ENCODE measurements around the gene CBLC.
A peak's percentile ranks its signal among the peaks of the same experiment; 100 is the strongest.

The CBLC gene

DNA sequence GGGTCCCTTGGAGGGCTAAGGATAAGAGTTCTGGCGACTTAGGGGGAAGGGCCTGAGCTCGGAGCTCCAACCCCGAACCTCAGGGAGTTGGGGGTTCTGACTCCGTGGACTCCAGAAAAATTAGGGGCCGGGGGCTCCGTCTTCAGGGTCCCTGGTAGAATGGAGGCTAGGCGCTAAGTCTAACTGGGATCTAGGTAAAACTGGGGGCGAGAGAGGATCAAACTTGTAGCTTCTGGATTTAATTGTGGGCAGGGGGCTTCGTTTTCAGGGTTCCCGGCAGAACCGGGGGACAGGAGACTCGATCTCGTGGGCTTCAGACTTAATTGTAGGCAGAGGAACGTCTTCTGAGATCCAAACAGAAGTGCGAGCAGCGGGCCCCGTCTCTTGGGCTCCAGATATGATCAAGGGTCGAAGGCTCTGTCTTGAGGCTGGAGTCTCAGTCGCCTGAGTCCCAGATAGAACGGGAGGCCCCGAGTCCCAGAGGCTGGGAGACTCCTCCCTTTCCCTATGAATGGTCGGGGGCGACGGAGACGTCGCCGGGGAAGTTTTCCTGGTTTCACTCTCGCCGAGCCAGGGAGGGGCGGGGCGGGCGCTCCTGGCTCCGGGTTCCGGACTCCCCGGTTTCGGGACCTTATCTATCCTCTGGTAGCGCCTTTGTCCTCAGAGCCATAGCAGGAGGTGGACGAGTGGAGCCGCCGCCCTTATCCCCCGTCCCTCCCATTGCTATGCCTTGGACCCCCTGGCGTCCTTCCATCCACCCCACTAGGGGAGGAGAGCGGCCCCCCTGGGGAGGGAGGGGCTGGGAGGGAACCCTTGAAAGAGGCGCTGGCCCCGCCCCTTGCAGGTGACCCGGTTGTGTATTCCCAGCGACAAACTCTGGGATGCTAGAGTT lies 69.7 kb downstream of the CBLC start:
- Histone ChIP-seq H3K36me3 (replicated peaks; ENCODE audit: insufficient read depth, low read length) (no peaks in the 10 kb centered on the region), H2AFZ (ENCODE audit: low read length) (no peak overlapping the region), H3K9ac (ENCODE audit: low read length) (no peak overlapping the region), H3K79me2 (ENCODE audit: low read length) (no peaks in the 10 kb centered on the region), H3K9me2 (replicated peaks; ENCODE audit: insufficient read depth, low read length) (no peaks in the 10 kb centered on the region), H3K27ac (ENCODE audit: low read length) (no peak overlapping the region), H3K4me2 (ENCODE audit: low read depth, low read length) (peak overlapping the region; percentile 98; the same call in 1 of the 2 replicates), H3K9me3 (replicated peaks; ENCODE audit: insufficient read depth, low read length) (no peaks in the 10 kb centered on the region), H3F3A (ENCODE audit: insufficient read depth, low read length) (no peaks in the 10 kb centered on the region; the same call in 1 of the 2 replicates), H3K4me3 (ENCODE audit: low read length) (no peak overlapping the region; the same call in 1 of the 2 replicates), H3K4me1 (ENCODE audit: low read length) (peaks cover 17% of the 10 kb centered on the region), H4K20me1 (ENCODE audit: insufficient read depth, low read length) (no peaks in the 10 kb centered on the region), H3K27me3 (replicated peaks; ENCODE audit: insufficient read depth, low read length) (peaks cover 60% of the 10 kb centered on the region)
- DNase-seq: no peak
- TF ChIP-seq, protein P1, sequence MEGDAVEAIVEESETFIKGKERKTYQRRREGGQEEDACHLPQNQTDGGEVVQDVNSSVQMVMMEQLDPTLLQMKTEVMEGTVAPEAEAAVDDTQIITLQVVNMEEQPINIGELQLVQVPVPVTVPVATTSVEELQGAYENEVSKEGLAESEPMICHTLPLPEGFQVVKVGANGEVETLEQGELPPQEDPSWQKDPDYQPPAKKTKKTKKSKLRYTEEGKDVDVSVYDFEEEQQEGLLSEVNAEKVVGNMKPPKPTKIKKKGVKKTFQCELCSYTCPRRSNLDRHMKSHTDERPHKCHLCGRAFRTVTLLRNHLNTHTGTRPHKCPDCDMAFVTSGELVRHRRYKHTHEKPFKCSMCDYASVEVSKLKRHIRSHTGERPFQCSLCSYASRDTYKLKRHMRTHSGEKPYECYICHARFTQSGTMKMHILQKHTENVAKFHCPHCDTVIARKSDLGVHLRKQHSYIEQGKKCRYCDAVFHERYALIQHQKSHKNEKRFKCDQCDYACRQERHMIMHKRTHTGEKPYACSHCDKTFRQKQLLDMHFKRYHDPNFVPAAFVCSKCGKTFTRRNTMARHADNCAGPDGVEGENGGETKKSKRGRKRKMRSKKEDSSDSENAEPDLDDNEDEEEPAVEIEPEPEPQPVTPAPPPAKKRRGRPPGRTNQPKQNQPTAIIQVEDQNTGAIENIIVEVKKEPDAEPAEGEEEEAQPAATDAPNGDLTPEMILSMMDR (IDR thresholded peaks at IDR 0.05; ENCODE audit: low read length): no peak
- TF ChIP-seq EZH2phosphoT487 (IDR thresholded peaks at IDR 0.05; ENCODE audit: low read length) (no peak), EZH2 (optimal IDR thresholded peaks at IDR 0.05; ENCODE audit: low read depth, low read length) (no peak)

GRCh38 chr19:44848036-44848811 lies 70.5 kb downstream of the CBLC start:
- Histone ChIP-seq H3K4me3 (ENCODE audit: low read length) (no peak overlapping the region), H3K4me2 (ENCODE audit: low read depth, low read length) (peak overlapping the region; percentile 98; the same call in 1 of the 2 replicates), H3K27me3 (replicated peaks; ENCODE audit: insufficient read depth, low read length) (peaks cover 68% of the 10 kb centered on the region), H3F3A (ENCODE audit: insufficient read depth, low read length) (no peaks in the 10 kb centered on the region; the same call in 1 of the 2 replicates), H4K20me1 (ENCODE audit: insufficient read depth, low read length) (no peaks in the 10 kb centered on the region), H2AFZ (ENCODE audit: low read length) (no peak overlapping the region), H3K36me3 (replicated peaks; ENCODE audit: insufficient read depth, low read length) (no peaks in the 10 kb centered on the region), H3K4me1 (ENCODE audit: low read length) (peaks cover 17% of the 10 kb centered on the region), H3K9me2 (replicated peaks; ENCODE audit: insufficient read depth, low read length) (no peaks in the 10 kb centered on the region), H3K9me3 (replicated peaks; ENCODE audit: insufficient read depth, low read length) (no peaks in the 10 kb centered on the region), H3K9ac (ENCODE audit: low read length) (no peak overlapping the region), H3K79me2 (ENCODE audit: low read length) (no peaks in the 10 kb centered on the region), H3K27ac (ENCODE audit: low read length) (no peak overlapping the region)
- TF ChIP-seq EZH2 (optimal IDR thresholded peaks at IDR 0.05; ENCODE audit: low read depth, low read length) (no peak), EZH2phosphoT487 (IDR thresholded peaks at IDR 0.05; ENCODE audit: low read length) (no peak)
- TF ChIP-seq, protein P1 (IDR thresholded peaks at IDR 0.05; ENCODE audit: low read length): no peak
- no peak for DNase-seq

DNA sequence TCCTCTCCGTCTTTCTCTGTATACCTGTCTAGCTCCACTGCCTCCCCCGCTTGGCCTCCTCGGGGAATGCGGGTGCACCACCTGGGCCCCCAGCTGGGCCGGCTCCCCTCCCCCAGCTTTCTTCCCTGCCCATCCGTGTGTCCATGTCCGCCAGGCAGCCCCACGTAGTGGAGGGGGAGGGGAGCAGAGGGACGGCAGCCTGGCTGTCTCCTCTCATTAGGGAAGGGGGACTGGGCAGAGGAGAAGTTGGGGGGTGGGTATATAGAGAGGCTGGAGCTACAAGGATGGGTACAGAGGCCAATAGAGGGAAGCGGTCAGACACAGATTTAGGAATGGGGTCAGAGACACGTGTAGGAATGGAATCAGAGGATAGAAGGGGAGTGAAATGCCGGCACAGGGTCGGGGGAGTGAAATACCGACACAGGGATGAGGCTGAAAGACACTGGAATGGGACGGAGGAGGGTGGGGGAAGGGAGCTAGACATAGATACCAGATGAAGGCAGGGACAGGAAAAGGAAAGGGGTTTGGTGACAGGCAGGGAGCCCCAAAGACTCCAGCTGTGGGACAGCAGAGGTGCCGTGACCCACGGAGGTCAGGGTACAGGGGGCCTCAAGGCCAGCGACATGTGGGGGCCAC lies 71.2 kb downstream of the CBLC start:
- H3K9ac ChIP-seq (ENCODE audit: low read length): no peak overlapping the region
- H3K27ac ChIP-seq (ENCODE audit: low read length): no peak overlapping the region
- H3K36me3 ChIP-seq (replicated peaks; ENCODE audit: insufficient read depth, low read length): no peaks in the 10 kb centered on the region
- no peak overlapping the region for H3K4me2 ChIP-seq (ENCODE audit: low read depth, low read length)
- no peaks in the 10 kb centered on the region for H4K20me1 ChIP-seq (ENCODE audit: insufficient read depth, low read length)
- no peak overlapping the region for H2AFZ ChIP-seq (ENCODE audit: low read length)
- H3K9me3 ChIP-seq (replicated peaks; ENCODE audit: insufficient read depth, low read length): no peaks in the 10 kb centered on the region
- peaks cover 73% of the 10 kb centered on the region for H3K27me3 ChIP-seq (replicated peaks; ENCODE audit: insufficient read depth, low read length)
- no peak for TF ChIP-seq EZH2 (optimal IDR thresholded peaks at IDR 0.05; ENCODE audit: low read depth, low read length)
- no peak for TF ChIP-seq EZH2phosphoT487 (IDR thresholded peaks at IDR 0.05; ENCODE audit: low read length)
- TF ChIP-seq, protein P1 (IDR thresholded peaks at IDR 0.05; ENCODE audit: low read length): no peak
- peaks cover 17% of the 10 kb centered on the region for H3K4me1 ChIP-seq (ENCODE audit: low read length)
- H3K79me2 ChIP-seq (ENCODE audit: low read length): no peaks in the 10 kb centered on the region
- no peaks in the 10 kb centered on the region for H3K9me2 ChIP-seq (replicated peaks; ENCODE audit: insufficient read depth, low read length)
- DNase-seq: no peak
- no peak overlapping the region for H3K4me3 ChIP-seq (ENCODE audit: low read length)
- H3F3A ChIP-seq (ENCODE audit: insufficient read depth, low read length): no peaks in the 10 kb centered on the region; the same call in 1 of the 2 replicates

Data from MM.1S (cell line).